ENCODE results near the gene PUSL1.
A peak's percentile ranks its signal among the peaks of the same experiment; 100 is the strongest.
"Not testable (repeated sequence)": the region's sequence is repeated elsewhere in the genome, so short reads cannot be mapped to it uniquely, and the experiment has no call there.

PUSL1 gene

GRCh38 chr1:1311107-1312104, 3.0 kb downstream of the PUSL1 start:
- DNase-seq = no peak

GRCh38 chr1:1312450-1313314, 4.3 kb downstream of the PUSL1 start:
- no peak for DNase-seq

DNA sequence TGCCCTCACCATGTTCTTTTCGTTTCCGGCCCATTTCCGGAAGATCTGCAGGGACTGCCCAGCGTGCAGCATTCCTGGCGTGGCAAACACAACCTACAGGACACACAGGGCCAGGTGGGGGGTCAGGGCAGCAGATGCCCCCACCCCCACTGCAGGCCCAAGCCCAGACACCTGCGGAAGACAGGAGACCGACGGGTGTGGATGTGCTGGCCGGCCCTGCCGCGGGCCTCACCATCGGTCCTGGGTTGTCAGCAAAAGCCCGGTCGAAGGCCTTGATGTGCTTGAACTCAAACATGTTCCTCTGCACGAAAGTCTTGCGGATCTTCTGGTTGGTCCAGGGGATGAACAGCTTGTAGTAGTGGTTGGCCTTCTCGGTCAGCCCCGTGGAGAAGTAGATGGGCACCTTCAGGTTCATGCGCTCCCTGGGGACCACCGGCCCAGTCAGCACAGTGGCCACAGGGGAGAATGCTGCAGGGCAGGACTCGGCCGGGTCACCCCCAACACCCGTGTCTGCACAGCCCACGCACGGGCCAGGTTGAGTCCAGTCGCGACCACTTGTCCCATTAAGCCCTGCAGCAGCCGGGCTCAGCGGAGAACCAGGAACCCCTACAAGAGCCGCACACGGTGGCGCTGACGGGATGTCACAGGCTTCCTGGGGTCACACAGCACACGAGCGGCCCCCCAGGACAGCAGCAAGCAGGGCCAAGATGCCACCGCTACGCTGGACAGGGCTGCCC, 5.3 kb downstream of the PUSL1 start:
- DNase-seq = no peak

DNA sequence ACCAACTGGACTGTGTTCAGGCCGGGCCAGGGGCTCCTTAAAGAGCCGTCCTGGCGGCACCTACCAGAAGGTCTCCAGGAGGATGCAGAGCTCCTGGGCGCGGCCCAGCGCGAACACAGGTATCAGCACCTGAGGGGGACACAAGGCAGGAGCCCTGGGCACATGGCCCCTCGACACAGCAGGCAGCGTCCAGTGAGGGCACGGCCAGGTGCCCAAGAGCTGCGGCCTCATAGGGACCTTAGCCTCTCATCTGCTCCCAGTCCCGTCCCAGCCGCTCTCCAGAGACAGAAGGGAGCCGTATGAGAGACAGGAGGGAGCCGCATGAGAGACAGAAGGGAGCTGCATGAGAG, 5.8 kb downstream of the PUSL1 start:
- DNase-seq = no peak

DNA sequence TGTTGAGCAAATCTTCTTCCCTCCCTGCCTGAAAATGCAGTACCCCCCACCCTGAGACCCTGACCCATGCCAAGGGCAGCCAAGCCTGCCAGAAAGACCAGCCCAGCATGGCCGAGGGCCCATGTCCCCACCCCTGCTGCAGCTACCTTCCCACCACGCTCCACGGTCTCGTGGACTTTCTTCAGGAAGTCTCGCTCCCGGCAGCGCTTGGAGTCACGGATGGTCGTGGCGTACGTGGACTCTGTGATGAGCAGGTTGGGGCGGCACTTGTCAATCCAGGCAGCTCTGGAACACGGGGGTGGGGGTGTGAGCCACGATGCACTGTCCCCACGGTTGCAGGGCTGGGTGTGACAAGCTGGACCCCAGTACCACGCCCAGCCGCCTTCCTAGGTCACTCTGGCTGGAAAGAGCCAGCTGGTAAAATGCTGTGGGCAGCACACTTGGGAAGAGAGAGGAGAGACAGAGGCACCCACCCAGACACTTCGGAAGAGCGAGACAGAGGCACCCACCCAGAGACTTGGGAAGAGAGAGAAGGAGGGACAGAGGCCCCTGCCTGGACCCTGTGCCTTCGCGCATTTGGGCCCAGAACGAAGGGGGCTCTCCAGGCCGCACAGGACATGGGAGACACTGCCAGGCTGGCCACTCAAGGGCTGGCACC, 6.4 kb downstream of the PUSL1 start:
- DNase-seq = no peak

DNA sequence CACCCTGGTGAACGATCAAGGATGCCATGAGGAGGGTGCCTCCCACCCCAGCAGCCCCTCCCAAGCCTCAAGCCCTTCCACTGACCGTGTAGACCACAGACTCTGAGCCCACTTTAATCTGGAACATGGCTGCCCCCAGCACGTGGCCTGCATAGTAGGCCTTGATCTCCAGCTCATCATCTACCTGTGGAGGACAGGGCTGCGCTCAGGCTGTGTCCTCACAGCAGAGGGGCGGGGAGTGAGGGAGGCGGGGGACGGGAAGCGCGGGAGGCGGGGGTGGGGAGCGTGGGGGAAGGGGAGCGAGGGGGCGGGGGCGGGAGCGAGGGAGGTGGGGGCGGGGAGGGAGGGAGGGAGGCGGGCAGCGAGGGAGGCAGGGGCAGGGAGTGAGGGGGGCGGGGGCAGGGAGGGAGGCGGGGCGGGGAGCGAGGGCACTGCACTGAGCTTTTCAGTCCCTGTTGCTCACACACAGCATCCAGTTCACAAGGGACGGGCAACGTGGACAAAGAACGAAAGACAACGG, 7.1 kb downstream of the PUSL1 start:
- no peak for DNase-seq

DNA sequence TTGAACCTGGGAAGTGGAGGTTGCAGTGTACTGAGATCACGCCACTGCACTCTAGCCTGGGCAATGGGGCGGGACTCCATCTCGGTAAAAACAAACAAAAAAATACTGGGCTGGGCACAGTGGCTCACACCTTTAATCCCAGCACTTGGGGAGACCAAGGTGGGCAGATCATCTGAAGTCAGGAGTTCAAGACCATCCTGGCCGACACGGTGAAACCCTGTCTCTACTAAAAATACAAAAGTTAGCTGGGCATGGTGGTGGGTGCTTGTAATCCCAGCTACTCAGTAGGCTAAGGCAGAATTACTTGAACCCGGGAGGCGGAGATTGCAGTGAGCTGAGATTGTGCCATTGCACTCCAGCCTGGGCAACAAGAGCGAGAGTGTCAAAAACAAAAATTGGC, 7.8 kb downstream of the PUSL1 start:
- not testable (repeated sequence) for DNase-seq

GRCh38 chr1:1317420-1317819, 9.0 kb downstream of the PUSL1 start:
- no peak for DNase-seq

DNA sequence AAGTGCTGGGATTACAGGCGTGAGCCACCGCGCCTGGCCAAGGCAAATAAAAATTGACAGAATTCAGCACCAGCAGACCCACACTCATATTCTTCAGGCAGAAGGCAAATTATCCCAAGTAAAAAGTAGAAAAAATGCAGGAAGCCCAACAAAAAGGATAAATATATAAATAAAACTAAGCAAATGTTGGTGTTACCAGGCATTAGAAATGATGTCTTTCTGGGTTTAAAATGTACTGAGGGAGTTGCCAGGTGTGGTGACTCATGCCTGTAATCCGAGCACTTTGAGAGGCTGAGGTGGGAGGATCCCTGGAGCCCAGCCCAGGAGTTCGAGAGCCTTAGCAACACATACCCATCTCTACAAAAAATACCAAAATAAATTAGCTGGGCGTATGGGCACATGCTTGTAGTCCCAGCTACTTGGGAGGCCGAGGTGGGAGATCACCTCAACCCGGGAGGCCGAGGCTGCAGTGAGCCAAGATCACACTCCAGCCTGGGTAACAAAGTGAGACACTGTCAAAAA, 9.8 kb downstream of the PUSL1 start:
- no peak for DNase-seq

DNA sequence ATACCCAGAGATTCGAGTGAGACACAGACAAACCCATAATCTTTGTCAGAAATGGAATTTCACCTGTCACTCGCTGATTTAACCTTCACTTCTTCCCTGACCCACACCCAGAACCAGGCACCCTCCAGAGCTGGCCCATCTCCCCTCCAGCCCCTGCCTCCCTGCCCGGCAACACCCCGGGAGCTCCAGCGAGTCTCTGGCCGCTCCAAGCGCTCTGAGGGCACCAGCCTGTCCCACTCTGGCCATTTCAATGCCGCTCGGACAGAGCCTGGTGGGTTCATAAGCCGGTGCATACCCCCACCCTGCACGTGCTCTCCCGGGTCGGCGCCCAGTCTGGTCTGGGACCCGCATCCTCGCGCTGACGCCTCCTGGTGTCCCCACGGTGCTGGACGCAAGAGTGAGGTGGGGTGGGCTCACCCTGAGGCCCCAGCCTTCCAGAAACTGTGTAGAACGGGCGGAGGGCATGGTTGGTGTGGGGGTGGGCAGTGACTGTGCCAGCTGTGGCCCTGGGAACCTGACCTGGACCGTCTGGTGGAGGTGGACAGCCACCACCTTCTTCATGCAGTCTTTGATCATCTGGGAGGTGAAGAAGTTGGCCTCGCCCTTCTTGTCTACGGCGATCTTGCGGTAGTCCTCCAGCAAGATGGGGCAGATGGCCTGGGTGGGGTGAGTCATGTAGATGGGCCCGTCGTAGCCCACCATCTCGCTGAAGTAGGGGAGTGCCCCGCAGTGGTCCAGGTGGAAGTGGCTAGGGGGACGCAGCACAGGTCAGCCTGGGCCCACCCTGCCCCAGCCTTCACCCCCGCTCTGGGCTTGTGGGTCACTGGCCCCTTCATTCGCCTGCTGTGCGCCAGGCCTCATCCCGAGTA, 10.6 kb downstream of the PUSL1 start:
- DNase-seq = no peak

- DNase-seq = no peak
Measured at GRCh38 chr1:1319646-1319941, 11.2 kb downstream of the PUSL1 start.

GRCh38 chr1:1320666-1321448, 12.5 kb downstream of the PUSL1 start:
- DNase-seq = no peak

- no peak for DNase-seq
Measured at GRCh38 chr1:1321477-1321876, 13.1 kb downstream of the PUSL1 start.

DNA sequence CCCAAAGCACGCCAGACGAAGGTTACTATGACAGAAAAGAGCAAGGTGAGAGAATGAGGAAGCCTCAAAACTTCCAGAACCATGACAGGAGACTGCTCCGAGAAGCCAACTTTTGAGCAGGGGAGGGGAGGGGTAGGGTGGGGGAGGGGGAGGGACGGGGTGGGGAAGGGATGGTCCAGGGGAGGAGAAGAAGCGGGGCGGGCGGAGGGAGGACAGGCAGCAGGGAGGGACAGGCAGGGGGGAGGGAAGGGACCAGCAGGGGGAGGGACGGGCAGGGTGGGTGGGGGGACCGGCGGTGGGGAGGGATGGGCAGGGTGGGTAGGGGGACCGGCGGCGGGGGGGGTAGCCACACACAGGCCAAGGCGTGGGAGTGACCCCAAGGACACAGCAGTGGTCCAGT, 14.0 kb downstream of the PUSL1 start:
- no peak for DNase-seq

DNA sequence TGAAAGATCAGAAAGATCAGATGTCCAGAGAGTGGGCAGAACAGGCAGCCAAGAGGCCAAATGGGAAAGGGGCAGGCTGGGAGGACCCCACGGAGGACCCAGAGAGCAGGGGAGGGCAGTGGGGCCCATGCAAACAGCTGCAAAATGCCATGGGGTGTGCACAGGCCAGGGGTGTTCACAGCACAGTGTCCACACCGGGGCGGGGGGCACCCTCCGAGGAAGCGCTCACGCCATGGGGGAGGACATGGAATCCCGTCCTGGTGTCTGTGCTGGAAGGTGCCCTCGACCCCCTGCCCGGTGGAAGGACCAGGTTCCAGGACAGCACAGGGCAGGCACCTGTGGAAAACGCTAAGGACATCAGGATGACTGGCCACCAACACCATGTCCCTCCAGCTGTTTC, 14.6 kb downstream of the PUSL1 start:
- DNase-seq = no peak

GRCh38 chr1:1324084-1324523, 15.7 kb downstream of the PUSL1 start:
- DNase-seq = no peak

DNA sequence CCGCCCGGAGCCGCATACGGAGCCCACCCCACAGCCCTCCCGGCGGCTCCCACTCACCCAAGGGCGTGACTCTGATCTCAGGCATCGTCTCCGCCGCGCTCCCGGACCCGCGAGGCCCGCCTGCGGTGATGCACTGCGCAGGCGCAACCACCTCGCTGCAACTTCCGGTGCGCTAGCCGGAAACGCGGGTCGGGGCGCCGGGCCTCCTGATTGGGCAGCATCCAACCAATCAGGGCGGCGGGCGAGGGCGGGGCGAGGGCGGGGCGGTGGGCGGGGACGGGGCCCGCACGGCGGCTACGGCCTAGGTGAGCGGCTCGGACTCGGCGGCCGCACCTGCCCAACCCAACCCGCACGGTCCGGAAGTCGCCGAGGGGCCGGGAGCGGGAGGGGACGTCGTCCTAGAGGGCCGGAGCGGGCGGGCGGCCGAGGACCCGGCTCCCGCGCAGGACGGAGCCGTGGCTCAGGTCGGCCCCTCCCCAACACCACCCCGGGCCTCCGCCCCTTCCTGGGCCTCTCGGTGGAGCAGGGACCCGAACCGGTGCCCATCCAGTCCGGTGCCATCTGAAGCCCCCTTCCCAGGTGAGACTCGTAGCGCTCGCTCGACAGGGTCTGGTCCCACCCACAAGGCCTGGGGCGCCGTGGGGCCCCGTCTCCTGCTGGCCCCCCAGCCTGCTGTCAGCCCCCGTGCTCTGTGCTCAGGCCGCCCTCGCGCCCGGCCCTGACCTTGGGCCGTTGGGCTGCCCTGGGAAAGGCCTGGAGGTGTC, 16.3 kb downstream of the PUSL1 start, which contains the start of the genes CPTP and INTS11:
TSS of gene CPTP (plus strand) at position 279 of the 764 bp plus-strand sequence. CDS start 2,109 bp downstream, outside the sequence.
TSS of gene INTS11 (minus strand) at position 137 of the 764 bp plus-strand sequence. CDS start at position 85, 52 bp downstream.
- DNase-seq = peak; percentile 96

DNA sequence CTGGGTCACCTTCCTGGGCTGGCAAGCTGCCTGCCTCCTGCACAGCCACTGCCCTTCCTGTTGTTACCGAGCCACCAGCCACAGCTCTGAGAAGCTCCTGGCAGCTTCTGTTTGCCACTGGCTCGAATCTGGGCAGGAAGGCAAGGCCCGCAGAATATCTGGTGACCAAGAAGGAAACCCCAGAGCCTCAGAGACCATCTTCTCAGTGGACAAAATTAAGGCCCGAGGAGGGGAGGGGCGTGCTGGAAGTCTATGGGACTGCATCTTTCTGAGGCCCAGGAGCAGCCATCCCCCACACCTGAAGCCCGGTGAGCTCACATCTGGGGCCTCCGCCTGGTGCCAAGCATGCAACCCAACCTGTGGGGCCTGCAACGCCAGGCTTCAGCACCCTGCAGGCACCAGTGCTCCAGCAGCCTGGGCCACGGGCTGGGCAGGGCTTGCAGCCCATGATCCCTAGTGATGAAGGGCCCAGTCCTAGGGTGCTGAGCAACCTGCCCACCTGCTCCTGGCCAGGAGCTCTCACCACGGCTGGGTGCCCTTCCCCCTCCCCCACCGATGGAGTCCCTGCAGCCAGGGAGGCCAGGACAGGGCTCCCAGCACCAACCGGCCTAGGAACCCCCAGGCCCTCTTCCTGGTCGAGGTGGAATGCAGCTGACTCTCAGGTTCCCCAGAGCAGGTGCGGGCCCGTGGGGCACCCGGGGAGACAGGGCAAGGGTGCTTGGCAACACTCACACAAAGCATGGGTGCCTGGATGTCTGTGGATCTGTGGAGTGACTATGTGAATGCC, 17.1 kb downstream of the PUSL1 start:
- DNase-seq = peak; percentile 16
